K562 (cell line): ENCODE data around the gene SKAP1. TPM values are rescaled to one million over a fixed set of nuclear protein-coding genes. Genes with fewer than 3 reads are reported as not detected.

Experiments
- ATAC-seq: fragments of 200-7000 bp; cut with Tn5 transposase; 3 replicates; pipeline ENCODE4 v1.9.1; 2020; ENCODE audit warnings: moderate library complexity
- BruUV-seq: library from RNA; stranded (reverse); fragments of 400-500 nt; replicated peaks from 2 replicates; lab custom pipeline; 2021; lab: Mats Ljungman, UMichigan
- CTCF ChIA-PET: fragments of 300-600 bp; formaldehyde crosslinking; extraction: SDS; loops from one replicate; lab custom pipeline; 2021; ENCODE audit warnings: low intra/inter-chr PET ratio; lab: Yijun Ruan, JAX
- POLR2A ChIA-PET: fragments of 300-600, 350-650 bp; sonication (Branson Sonifier 250); formaldehyde crosslinking; extraction: SDS; loops from one replicate; lab custom pipeline; 2021; ENCODE audit warnings: antibody characterized with exemption, inconsistent platforms; lab: Yijun Ruan, JAX
- DNase-seq, 4 experiments: peaks; one replicate each; pipeline versions ENCODE4 v3.0.0 to v3.0.0-alpha.2; 2011 to 2018; ENCODE audit warnings: low spot score in 3 of 4, mixed read lengths in 3 of 4; ENCODE audit errors: extremely low read depth in 1 of 4
- FAIRE-seq: peaks from 2 replicates; lab custom pipeline; 2011; peaks lifted over from hg19 to GRCh38; lab: Jason Lieb, UNC
- H2AFZ ChIP-seq: 2 replicates; pipeline ENCODE4 v1.6.0; 2011; ENCODE audit warnings: low read depth, low read length, control low read depth, inconsistent platforms
- H3K27ac ChIP-seq: fragments of 200-600 bp; 3 replicates; pipeline ENCODE4 v1.8.0; 2011; ENCODE audit warnings: low read depth, mild to moderate bottlenecking, control low read depth, inconsistent platforms, low read length, moderate library complexity, mixed read lengths; ENCODE audit errors: extremely low read depth
- H3K27me3 ChIP-seq, 2 experiments: fragments of 300-600 bp in 1 of 2; 2 replicates in 1 of 2; 3 replicates in 1 of 2; pipeline versions ENCODE4 v1.6.0 to v1.8.0; 2011; ENCODE audit warnings: inconsistent platforms in 2 of 2, low read length in 2 of 2, mild to moderate bottlenecking in 1 of 2, mixed read lengths in 1 of 2, moderate library complexity in 1 of 2; ENCODE audit not compliant: control insufficient read depth in 2 of 2, insufficient read depth in 2 of 2
- H3K36me3 ChIP-seq: fragments of 300-600 bp; 3 replicates; pipeline ENCODE4 v1.8.0; 2011; ENCODE audit warnings: mild to moderate bottlenecking, low read length, inconsistent platforms; ENCODE audit not compliant: control insufficient read depth, insufficient read depth
- H3K4me1 ChIP-seq, 2 experiments: fragments of 200-600 bp in 1 of 2; replicated peaks in 1 of 2; 2 replicates in 1 of 2; 3 replicates in 1 of 2; pipeline versions ENCODE4 v1.5.1 to v1.8.0; 2011; ENCODE audit warnings: inconsistent platforms in 2 of 2, low read length in 2 of 2, mild to moderate bottlenecking in 1 of 2, mixed read lengths in 1 of 2, moderate library complexity in 1 of 2; ENCODE audit not compliant: control insufficient read depth in 2 of 2, insufficient read depth in 2 of 2
- H3K4me2 ChIP-seq: 2 replicates; pipeline ENCODE4 v1.6.1; 2011; ENCODE audit warnings: low read length, control low read depth, inconsistent platforms, mixed read lengths; ENCODE audit not compliant: insufficient read depth
- H3K4me3 ChIP-seq: fragments of 200-600 bp; sonication (generic), shearing (Covaris generic); 2 replicates; pipeline ENCODE4 v1.5.1; 2016; ENCODE audit warnings: control low read depth, inconsistent platforms
- H3K79me2 ChIP-seq: fragments of 200-600 bp; 3 replicates; pipeline ENCODE4 v1.8.0; 2011; ENCODE audit warnings: low read length, inconsistent platforms; ENCODE audit not compliant: control insufficient read depth, insufficient read depth
- H3K9ac ChIP-seq, 2 experiments: 2 replicates each; pipeline versions ENCODE4 v1.6.0 to v1.6.1; 2011; ENCODE audit warnings: low read depth in 2 of 2, low read length in 2 of 2, control low read depth in 1 of 2, inconsistent platforms in 1 of 2, mild to moderate bottlenecking in 1 of 2, mixed read lengths in 1 of 2; ENCODE audit not compliant: insufficient read depth in 1 of 2
- H3K9me1 ChIP-seq: one replicate; pipeline ENCODE4 v1.6.0; 2011; ENCODE audit warnings: inconsistent platforms, mild to moderate bottlenecking, low read length, moderate library complexity; ENCODE audit not compliant: control insufficient read depth, insufficient read depth
- H3K9me3 ChIP-seq: replicated peaks from 2 replicates; pipeline ENCODE4 v1.5.1; 2011; ENCODE audit warnings: low read depth, low read length, inconsistent platforms; ENCODE audit not compliant: control insufficient read depth, insufficient read depth
- H4K20me1 ChIP-seq: replicated peaks from 2 replicates; pipeline ENCODE4 v1.6.1; 2011; ENCODE audit warnings: low read length, inconsistent platforms, mixed read lengths; ENCODE audit not compliant: control insufficient read depth, insufficient read depth
- ARNT ChIP-seq, 2 experiments: fragments of 450-650 bp; IDR thresholded peaks; 2 replicates each; pipeline ENCODE4 v1.6.1; 2016; ENCODE audit warnings: mild to moderate bottlenecking in 1 of 2
- CC2D1A ChIP-seq: fragments of 450-650 bp; IDR thresholded peaks from 2 replicates; pipeline ENCODE4 v1.6.1; 2017; ENCODE audit warnings: mild to moderate bottlenecking
- CREB1 ChIP-seq, 2 experiments: sonication (generic) in 1 of 2; formaldehyde crosslinking in 1 of 2; IDR thresholded peaks; 2 replicates each; pipeline versions ENCODE4 v1.6.1 to v1.8.0; 2012 to 2022; ENCODE audit warnings: inconsistent platforms in 1 of 2, mild to moderate bottlenecking in 1 of 2, missing genetic modification reagents in 1 of 2, moderate library complexity in 1 of 2
- CREM ChIP-seq: IDR thresholded peaks from 2 replicates; pipeline ENCODE4 v1.6.1; 2014; ENCODE audit warnings: antibody characterized with exemption, low read depth
- MYBL2 ChIP-seq, 2 experiments: fragments of 450-650 bp in 1 of 2; sonication (generic) in 1 of 2; formaldehyde crosslinking in 1 of 2; IDR thresholded peaks; 2 replicates each; pipeline versions ENCODE4 v1.6.1 to v1.8.1; 2017 to 2022; ENCODE audit warnings: borderline replicate concordance in 1 of 2, inconsistent platforms in 1 of 2, low read depth in 1 of 2, mild to moderate bottlenecking in 1 of 2, missing genetic modification reagents in 1 of 2, moderate library complexity in 1 of 2
- POLR2H ChIP-seq: IDR thresholded peaks from 2 replicates; pipeline ENCODE4 v1.6.1; 2016; ENCODE audit warnings: missing genetic modification characterization, low read depth, mild to moderate bottlenecking, control low read depth, missing compliant biosample characterization, moderate library complexity
- SOX6 ChIP-seq: fragments of 450-650 bp; IDR thresholded peaks from 2 replicates; pipeline ENCODE4 v1.6.1; 2014; ENCODE audit warnings: mild to moderate bottlenecking
- ZNF766 ChIP-seq: fragments of 200-800 bp; sonication (Bioruptor generic); conservative IDR thresholded peaks from 2 replicates; pipeline ENCODE4 v1.6.1; 2016; ENCODE audit warnings: missing genetic modification characterization, missing compliant biosample characterization
- WGBS: fragments of 100-300 bp; shearing (Covaris generic); methylation state at CpG from one replicate; pipeline ENCODE4 v1.1.6; 2016; ENCODE audit warnings: low coverage, mixed read lengths; ENCODE audit not compliant: insufficient coverage; ENCODE audit errors: missing lambda C conversion rate; 5-methylcytosine and 5-hydroxymethylcytosine counted together
- in situ Hi-C: fragments of 300-500 bp; cut with MboI; formaldehyde crosslinking; loops from 4 replicates; pipeline ENCODE4 v1.15.0; 2018; ENCODE audit warnings: inconsistent platforms, mixed read lengths
- intact Hi-C: fragments of 100-400 bp; cut with micrococcal nuclease; formaldehyde crosslinking; loops from 2 replicates; pipeline ENCODE4 v1.14.2; 2022
- polyA plus RNA-seq, 8 experiments: library from polyadenylated mRNA; depleted of rRNA in 4 of 8; stranded (reverse) in 5 of 8; unstranded in 3 of 8; fragments of >200 nt; fragmentation: Nextera tagmentation in 2 of 8; fragmentation: Illumina TruSeq in 1 of 8; extraction: Ambion mirVana in 2 of 8; extraction: Trizol in 1 of 8; gene quantifications; 2 replicates each; pipeline versions ENCODE4 v1.2.1 to v1.2.3, GENCODE V29; 2011 to 2014; ENCODE audit warnings: inconsistent platforms in 1 of 8, missing spikeins in 1 of 8
- total RNA-seq, 7 experiments: library from RNA; depleted of rRNA in 6 of 7; stranded (reverse); fragments of >200 nt in 6 of 7; fragmentation: Illumina TruSeq in 2 of 7; extraction: Trizol in 2 of 7; gene quantifications; 2 replicates each; pipeline versions ENCODE4 v1.2.1 to v1.2.3, GENCODE V29; 2011 to 2021; ENCODE audit warnings: low replicate concordance in 1 of 7
- TF ChIP-seq, protein P1 (sequence below): fragments of 200-800 bp; sonication (Bioruptor generic); IDR thresholded peaks from 2 replicates; pipeline ENCODE4 v1.6.1; 2017; ENCODE audit warnings: missing genetic modification characterization, missing compliant biosample characterization
- TF ChIP-seq, protein P2 (sequence below): fragments of 450-650 bp; formaldehyde crosslinking; IDR thresholded peaks from 2 replicates; pipeline ENCODE4 v1.4.0; 2022; ENCODE audit warnings: missing genetic modification characterization
- TF ChIP-seq, protein P3 (sequence below): fragments of 250-450 bp; sonication (Bioruptor Pico); IDR thresholded peaks from 2 replicates; pipeline ENCODE4 v1.4.0; 2020

The SKAP1 gene
- total and polyA plus RNA-seq, 9 of the 15 experiments (the other 6 are each of a cell fraction or from before 2014, with no cell fraction given) = 0.06 to 0.80 (median 0.10) TPM; not detected in 4

DNA sequence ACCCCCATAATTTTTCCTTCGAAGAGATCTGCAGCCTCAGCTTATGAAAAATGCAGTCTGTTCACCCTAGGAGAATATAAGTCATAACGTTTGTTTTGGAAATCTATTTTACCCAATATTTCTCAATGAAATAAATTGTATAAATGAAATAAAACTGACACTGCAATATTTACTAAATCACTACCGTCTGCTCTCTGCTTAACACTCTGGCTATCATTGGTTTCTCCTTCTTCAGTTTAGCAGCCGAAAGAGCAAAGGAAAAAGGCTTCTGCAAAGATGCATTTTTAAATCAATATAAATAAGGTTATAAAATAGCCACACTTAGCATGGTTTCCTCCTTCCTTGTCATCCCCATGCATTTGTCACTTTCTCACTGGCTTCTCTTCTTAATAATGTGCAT is 174.3 kb downstream of the SKAP1 start (continued):
- TF ChIP-seq, protein P1, sequence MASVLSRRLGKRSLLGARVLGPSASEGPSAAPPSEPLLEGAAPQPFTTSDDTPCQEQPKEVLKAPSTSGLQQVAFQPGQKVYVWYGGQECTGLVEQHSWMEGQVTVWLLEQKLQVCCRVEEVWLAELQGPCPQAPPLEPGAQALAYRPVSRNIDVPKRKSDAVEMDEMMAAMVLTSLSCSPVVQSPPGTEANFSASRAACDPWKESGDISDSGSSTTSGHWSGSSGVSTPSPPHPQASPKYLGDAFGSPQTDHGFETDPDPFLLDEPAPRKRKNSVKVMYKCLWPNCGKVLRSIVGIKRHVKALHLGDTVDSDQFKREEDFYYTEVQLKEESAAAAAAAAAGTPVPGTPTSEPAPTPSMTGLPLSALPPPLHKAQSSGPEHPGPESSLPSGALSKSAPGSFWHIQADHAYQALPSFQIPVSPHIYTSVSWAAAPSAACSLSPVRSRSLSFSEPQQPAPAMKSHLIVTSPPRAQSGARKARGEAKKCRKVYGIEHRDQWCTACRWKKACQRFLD = no peak

DNA sequence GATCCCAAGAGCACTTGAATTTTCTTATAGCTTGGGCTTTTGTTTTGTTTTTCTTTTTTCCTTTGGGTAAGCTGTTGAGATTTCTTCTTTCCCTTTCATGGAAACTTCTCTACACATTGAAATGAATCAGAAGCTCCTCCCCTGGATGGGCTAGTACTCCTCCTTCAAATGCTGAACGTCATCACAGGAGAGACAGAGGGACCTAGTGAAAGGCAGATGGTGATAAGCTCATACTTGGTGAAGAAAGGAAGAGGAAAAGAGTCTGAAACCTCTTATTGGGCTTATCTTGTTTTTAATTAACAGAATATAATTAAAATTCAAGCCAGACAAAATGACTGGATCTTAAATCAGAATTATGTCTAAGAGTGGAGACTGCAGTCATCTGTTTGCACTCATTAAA is 175.1 kb downstream of the SKAP1 start:
- no peak overlapping the region for H3K4me2 ChIP-seq
- peak overlapping the region; percentile 79 for H2AFZ ChIP-seq
- H3K36me3 ChIP-seq = no peaks in the 10 kb centered on the region
- in situ Hi-C loops (no loop called here), intact Hi-C loops (loop anchor here (1.0 to 10.0 kb wide), 2 partner anchors 230 to 325 kb away; no protein-coding TSS in a partner anchor)
- H4K20me1 ChIP-seq = no peaks in the 10 kb centered on the region
- WGBS = 0% methylated on average over 1 of the region's 1 CpG
- no peaks in the 10 kb centered on the region for H3K9me1 ChIP-seq
- FAIRE-seq (peak; percentile 90), ATAC-seq (peak; percentile 93), DNase-seq (peak; percentile 26 to 76 (median 50))
- no peak overlapping the region for H3K27ac ChIP-seq
- ChIA-PET CTCF (no interaction called here), POLR2A (interaction anchor here (1.1 kb wide), 2 partner anchors 8 to 11 kb away, joined by 4 to 5 read pairs; no protein-coding TSS in a partner anchor)
- H3K4me1 ChIP-seq = peaks cover 0 to 19% of the 10 kb centered on the region in 2 experiments; a peak in 3 of 5 replicates
- no peaks in the 10 kb centered on the region for H3K9me3 ChIP-seq
- no peaks in the 10 kb centered on the region for H3K79me2 ChIP-seq
- no peaks in the 10 kb centered on the region for H3K27me3 ChIP-seq
- H3K4me3 ChIP-seq = no peak overlapping the region
- H3K9ac ChIP-seq = no peak overlapping the region
- no TSS peak for BruUV-seq
- TF ChIP-seq, protein P2, sequence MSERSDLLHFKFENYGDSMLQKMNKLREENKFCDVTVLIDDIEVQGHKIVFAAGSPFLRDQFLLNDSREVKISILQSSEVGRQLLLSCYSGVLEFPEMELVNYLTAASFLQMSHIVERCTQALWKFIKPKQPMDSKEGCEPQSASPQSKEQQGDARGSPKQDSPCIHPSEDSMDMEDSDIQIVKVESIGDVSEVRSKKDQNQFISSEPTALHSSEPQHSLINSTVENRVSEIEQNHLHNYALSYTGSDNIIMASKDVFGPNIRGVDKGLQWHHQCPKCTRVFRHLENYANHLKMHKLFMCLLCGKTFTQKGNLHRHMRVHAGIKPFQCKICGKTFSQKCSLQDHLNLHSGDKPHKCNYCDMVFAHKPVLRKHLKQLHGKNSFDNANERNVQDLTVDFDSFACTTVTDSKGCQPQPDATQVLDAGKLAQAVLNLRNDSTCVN (CRISPR knock-in tag) = no peak
- TF ChIP-seq, protein P3, sequence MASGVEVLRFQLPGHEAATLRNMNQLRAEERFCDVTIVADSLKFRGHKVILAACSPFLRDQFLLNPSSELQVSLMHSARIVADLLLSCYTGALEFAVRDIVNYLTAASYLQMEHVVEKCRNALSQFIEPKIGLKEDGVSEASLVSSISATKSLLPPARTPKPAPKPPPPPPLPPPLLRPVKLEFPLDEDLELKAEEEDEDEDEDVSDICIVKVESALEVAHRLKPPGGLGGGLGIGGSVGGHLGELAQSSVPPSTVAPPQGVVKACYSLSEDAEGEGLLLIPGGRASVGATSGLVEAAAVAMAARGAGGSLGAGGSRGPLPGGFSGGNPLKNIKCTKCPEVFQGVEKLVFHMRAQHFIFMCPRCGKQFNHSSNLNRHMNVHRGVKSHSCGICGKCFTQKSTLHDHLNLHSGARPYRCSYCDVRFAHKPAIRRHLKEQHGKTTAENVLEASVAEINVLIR (CRISPR knock-in tag) = 0 out of 2 replicates have a peak, but pooled peaks have one; percentile 39
- peak; percentile 48; the same call in 1 of the 2 replicates for TF ChIP-seq ZNF766 (CRISPR knock-in tag)
- no peak for TF ChIP-seq SOX6
- peak; percentile 85 for TF ChIP-seq CREB1 (IDR thresholded peaks at IDR 0.05)
- TF ChIP-seq CREB1 (CRISPR knock-in tag; IDR thresholded peaks at IDR 0.05) = peak; percentile 66
- peak; percentile 50; the same call in 1 of the 2 replicates for TF ChIP-seq MYBL2 (IDR thresholded peaks at IDR 0.05; ENCODE audit: low read depth)
- TF ChIP-seq MYBL2 (CRISPR knock-in tag; IDR thresholded peaks at IDR 0.05; ENCODE audit: borderline replicate concordance) = no peak
- peak; percentile 96 for TF ChIP-seq CREM
- TF ChIP-seq, protein P1 = 0 out of 2 replicates have a peak, but pooled peaks have one; percentile 32
- TF ChIP-seq ARNT (IDR thresholded peaks at IDR 0.05) = peak in 1 of 2 experiments; percentile 38; a peak in 1 of 4 replicates
- peak; percentile 47; the same call in 1 of the 2 replicates for TF ChIP-seq CC2D1A
- TF ChIP-seq POLR2H (tag) = peak; percentile 44; the same call in 1 of the 2 replicates
